ENCODE results near the gene STK10. TPM values are rescaled to one million over a fixed set of nuclear protein-coding genes. Genes with fewer than 3 reads are reported as not detected.

Gene STK10
- total and polyA plus RNA-seq, 9 of the 15 experiments (the other 6 are each of a cell fraction or from before 2014, with no cell fraction given) = 0.30 to 6.7 (median 2.4) TPM

DNA sequence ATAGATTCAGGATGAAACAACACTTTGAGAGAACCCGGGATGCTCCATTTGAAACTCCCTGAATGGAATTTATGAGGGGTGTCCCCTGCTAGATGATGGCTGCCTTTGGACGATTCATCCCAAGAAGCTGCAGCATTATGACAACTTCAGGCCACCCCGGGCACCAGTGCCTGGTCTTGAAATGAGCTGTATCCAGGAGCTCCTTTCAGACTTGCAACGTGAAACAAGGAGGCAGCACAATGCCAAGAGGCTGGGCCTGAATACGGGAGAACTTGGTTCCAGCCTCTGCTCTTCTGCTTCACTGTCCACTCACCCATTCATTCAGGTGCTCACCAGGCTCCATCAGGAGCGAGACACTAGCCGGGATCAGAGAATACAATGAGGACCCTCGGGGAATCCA lies 78.3 kb downstream of the STK10 start:
- Histone ChIP-seq H3K9ac (ENCODE audit: insufficient read depth in 1 of 2, low read depth in 2 of 2, low read length in 2 of 2) (no peak overlapping the region), H3K79me2 (ENCODE audit: control insufficient read depth, insufficient read depth, low read length) (no peaks in the 10 kb centered on the region), H3K4me2 (ENCODE audit: insufficient read depth, low read length) (no peak overlapping the region), H3K4me3 (no peak overlapping the region), H2AFZ (ENCODE audit: low read depth, low read length) (no peak overlapping the region), H3K4me1 (replicated peaks in 1 of 2; ENCODE audit: control insufficient read depth in 2 of 2, insufficient read depth in 2 of 2, low read length in 2 of 2) (peaks cover 26 to 33% of the 10 kb centered on the region in 2 experiments; a peak in 4 of 5 replicates), H3K9me1 (ENCODE audit: control insufficient read depth, insufficient read depth, low read length) (no peaks in the 10 kb centered on the region), H4K20me1 (replicated peaks; ENCODE audit: control insufficient read depth, insufficient read depth, low read length) (no peaks in the 10 kb centered on the region), H3K27ac (ENCODE audit: extremely low read depth, low read depth, low read length) (no peak overlapping the region), H3K9me3 (replicated peaks; ENCODE audit: control insufficient read depth, insufficient read depth, low read depth, low read length) (no peaks in the 10 kb centered on the region), H3K36me3 (ENCODE audit: control insufficient read depth, insufficient read depth, low read length) (no peaks in the 10 kb centered on the region), H3K27me3 (ENCODE audit: control insufficient read depth in 2 of 2, insufficient read depth in 2 of 2, low read length in 2 of 2) (0 out of 5 replicates have a peak, but pooled peaks cover 0 to 5% of the 10 kb centered on the region in 2 experiments)
- no peak for TF ChIP-seq RBM22 (IDR thresholded peaks at IDR 0.05; ENCODE audit: low read depth, low read length, poor library complexity, severe bottlenecking)
- TF ChIP-seq, protein P1, sequence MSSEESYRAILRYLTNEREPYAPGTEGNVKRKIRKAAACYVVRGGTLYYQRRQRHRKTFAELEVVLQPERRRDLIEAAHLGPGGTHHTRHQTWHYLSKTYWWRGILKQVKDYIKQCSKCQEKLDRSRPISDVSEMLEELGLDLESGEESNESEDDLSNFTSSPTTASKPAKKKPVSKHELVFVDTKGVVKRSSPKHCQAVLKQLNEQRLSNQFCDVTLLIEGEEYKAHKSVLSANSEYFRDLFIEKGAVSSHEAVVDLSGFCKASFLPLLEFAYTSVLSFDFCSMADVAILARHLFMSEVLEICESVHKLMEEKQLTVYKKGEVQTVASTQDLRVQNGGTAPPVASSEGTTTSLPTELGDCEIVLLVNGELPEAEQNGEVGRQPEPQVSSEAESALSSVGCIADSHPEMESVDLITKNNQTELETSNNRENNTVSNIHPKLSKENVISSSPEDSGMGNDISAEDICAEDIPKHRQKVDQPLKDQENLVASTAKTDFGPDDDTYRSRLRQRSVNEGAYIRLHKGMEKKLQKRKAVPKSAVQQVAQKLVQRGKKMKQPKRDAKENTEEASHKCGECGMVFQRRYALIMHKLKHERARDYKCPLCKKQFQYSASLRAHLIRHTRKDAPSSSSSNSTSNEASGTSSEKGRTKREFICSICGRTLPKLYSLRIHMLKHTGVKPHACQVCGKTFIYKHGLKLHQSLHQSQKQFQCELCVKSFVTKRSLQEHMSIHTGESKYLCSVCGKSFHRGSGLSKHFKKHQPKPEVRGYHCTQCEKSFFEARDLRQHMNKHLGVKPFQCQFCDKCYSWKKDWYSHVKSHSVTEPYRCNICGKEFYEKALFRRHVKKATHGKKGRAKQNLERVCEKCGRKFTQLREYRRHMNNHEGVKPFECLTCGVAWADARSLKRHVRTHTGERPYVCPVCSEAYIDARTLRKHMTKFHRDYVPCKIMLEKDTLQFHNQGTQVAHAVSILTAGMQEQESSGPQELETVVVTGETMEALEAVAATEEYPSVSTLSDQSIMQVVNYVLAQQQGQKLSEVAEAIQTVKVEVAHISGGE (CRISPR knock-in tag; IDR thresholded peaks at IDR 0.05) = no peak
- no peak for TF ChIP-seq ZNF408 (CRISPR knock-in tag; IDR thresholded peaks at IDR 0.05; ENCODE audit: low read depth)
- WGBS (ENCODE audit: insufficient coverage, low coverage, missing lambda C conversion rate) = 37% methylated on average over 8 of the region's 8 CpGs
- intact Hi-C loops (cut with micrococcal nuclease) (loop anchor here (5.0 to 10.0 kb wide), 4 partner anchors 43 to 588 kb away; partner anchors contain the start of gene SH3PXD2B), in situ Hi-C loops (cut with MboI) (loop anchor here (5.0 to 10.0 kb wide), 3 partner anchors 78 to 345 kb away; partner anchors contain the start of genes SH3PXD2B and STK10)
- ATAC-seq (no peak), DNase-seq (ENCODE audit: extremely low read depth in 1 of 4, low spot score in 3 of 4) (no peak), FAIRE-seq (no peak)
- no TSS peak for BruUV-seq (replicated peaks)
- POLR2A ChIA-PET = interaction anchor here (0.7 to 1.1 kb wide), 2 partner anchors 12 to 721 kb away, joined by 3 to 4 read pairs; no protein-coding TSS in a partner anchor
- CTCF ChIA-PET (ENCODE audit: low intra/inter-chr PET ratio) = no interaction called here
